HG03060 (cell line): ENCODE results near the gene PDE4D.
"Not testable (repeated sequence)": the region's sequence is repeated elsewhere in the genome, so short reads cannot be mapped to it uniquely, and the experiment has no call there.

Experiments
- ATAC-seq: cut with Tn5 transposase; IDR thresholded peaks from one replicate; pipeline ENCODE4 v1.9.1; 2021; ENCODE audit warnings: low read depth, moderate number of reproducible peaks; ENCODE audit not compliant: unreplicated experiment

Gene PDE4D

DNA sequence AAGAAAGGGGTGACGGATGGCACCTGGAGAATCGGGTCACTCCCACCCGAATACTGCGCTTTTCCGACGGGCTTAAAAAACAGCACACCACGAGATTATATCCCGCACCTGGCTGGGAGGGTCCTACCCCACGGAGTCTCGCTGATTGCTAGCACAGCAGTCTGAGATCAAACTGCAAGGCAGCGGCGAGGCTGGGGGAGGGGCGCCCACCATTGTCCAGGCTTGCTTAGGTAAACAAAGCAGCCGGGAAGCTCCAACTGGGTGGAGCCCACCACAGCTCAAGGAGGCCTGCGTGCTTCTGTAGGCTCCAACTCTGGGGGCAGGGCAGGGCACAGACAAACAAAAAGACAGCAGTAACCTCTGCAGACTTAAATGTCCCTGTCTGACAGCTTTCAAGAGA is 498.6 kb downstream of the PDE4D start:
- not testable (repeated sequence) for ATAC-seq

GRCh38 chr5:59393585-59394420 is 499.7 kb downstream of the PDE4D start:
- no peak for ATAC-seq

- no peak for ATAC-seq
Observed at GRCh38 chr5:59391576-59391975, 501.9 kb downstream of the PDE4D start.

DNA sequence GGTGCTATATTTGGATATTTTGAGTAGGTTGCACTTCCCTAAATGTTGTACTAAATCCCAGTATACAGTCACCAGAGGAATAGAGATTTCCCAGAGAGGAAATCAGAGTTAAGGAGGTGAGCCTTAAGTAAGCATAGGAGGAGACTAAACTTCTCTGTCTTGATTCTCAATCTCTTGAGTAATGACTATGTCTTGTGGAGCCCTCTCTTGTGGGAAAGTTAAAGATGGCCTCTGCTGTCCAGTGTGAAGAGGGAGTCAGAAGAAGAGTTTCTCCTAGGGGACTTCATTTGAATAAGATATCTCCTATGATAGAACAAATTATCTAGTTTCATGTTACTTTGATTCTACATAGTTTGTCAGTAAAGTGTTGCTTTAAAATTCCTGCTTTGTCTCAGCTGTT is 502.5 kb downstream of the PDE4D start:
- no peak for ATAC-seq

- no peak for ATAC-seq
Observed at GRCh38 chr5:59390074-59390659, 503.4 kb downstream of the PDE4D start.

GRCh38 chr5:59387127-59387526 is 506.4 kb downstream of the PDE4D start:
- no peak for ATAC-seq

DNA sequence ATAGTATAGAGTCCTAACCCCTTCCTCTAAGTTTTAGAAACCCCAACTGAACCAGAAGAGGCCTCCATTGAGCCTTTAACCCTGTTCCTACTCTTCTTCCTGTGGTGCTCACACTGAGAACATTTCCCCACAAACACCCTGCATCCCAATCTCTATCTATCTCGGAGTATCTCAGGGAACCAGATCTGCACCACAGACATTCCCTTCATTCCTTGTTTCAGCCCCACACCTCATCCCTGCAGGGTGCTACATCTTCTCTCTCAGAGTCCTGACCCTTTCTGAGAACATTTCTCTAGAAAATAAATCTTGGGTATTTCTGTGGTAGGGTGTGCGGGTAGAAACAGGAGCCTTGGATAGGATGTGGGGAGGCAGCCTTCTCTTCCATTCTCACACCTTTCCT is 507.8 kb downstream of the PDE4D start:
- no peak for ATAC-seq

- ATAC-seq: peak; percentile 98
Observed at GRCh38 chr5:59380350-59380951, 513.1 kb downstream of the PDE4D start.

GRCh38 chr5:59374036-59374435 is 519.5 kb downstream of the PDE4D start:
- not testable (repeated sequence) for ATAC-seq

DNA sequence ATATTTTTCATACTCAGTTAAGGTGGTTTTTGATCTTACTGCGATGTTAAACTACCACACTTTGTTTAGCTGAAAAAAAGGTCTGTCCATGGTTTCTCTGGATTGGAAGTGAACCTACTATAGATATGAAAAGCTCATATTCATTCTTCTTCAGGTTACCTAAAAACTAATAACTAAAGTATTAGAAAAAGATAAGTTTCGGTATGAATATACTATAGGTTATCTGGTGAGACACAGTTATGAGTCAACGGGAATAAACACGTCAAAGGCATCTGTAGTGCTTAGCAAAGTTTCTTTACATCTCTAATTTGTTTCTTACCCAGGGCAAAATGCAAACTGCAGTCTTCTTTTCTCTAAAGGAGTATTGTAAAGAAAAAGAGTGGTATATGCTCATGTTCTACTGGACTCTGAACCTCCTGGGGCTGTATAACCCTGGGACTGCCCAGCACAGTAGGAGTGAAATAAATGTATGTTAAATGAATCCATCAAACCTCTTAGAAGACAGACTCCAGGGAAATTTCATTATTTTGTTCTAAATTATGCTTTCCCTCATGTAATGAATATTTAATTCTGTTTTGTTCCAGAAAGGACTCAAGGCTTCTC is 521.9 kb downstream of the PDE4D start:
- no peak for ATAC-seq

DNA sequence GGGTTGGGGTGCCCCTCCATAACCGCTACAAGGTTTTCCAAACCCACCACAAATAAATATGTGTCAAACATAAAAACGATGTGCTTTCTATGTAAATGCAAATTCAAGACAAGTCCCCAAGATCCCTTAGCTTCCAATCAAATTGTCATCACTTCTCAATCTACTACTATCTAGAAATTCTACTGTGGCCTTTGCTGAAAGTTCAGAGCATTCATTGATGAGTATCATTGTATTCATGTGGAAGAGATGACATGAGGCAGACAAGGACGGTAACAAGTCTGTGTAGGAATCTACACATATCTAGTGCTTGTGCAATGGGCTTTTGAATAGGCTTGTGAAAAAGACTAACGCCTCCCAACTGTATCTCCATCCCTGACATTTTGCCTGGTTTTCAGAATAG is 524.6 kb downstream of the PDE4D start:
- no peak for ATAC-seq

DNA sequence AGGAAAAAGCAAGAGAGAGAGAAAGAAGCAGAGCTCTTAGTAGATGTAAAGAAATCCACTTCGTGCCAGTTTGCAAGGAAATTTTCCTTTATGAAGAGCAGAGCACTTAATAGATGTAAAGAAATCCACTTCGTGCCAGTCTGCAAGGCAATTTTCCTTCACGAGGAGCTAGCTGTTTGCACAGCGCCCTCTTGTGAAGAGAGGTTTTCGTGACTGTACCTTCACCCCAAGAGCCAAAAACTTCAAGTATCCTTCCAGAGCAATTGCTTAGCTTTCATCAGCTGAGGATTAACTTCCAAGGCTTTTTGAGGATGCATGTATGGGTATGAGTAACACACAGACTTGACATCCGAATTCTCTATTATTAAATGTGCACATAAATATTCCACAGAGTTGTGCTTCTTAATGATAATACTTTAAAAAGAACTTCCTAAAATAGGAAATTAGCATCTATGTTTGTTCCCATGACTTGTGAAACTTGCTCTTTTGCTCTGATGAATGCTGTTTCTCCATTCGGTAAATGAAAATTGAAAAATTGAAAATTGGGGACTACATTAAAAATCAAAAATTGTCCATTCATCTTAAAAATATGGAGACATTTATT is 525.6 kb downstream of the PDE4D start:
- ATAC-seq: no peak

GRCh38 chr5:59366784-59367183 is 526.7 kb downstream of the PDE4D start:
- ATAC-seq: no peak

DNA sequence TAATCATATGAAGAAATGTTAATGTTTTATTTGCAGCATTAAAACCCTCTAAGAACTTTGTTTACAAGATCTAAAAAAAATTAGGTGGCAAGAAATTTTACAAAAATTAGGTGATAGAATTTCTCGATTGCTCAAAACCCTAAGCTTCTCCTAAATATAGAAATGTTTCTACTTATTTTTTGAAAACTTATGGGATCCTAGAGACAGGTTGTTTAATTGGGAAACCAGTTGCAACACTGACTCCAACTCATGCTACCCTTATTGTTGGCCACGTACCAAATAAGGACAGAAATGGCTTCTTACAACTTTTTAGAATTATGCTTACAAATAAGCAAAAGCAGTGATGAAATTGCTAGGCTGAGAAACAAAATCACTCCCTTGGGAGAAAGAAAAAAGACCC is 531.1 kb downstream of the PDE4D start:
- ATAC-seq: no peak

DNA sequence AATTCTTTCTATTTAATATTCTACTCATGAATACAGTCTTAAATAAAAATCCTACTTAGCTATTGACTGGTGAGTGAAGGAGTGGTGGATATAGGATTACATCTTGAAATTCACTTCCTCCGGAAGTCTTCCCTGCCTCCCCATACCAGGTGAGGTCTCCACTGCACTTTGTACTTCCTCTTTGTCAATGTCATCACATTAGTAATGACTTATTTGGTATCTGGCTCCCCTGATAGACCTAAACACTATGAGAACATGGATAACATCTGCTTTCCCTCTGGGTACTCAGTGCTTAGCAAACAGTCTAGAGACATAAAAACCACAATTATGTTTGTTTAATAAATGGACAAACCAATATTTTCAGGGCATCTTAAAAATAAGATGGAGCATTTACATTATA is 532.1 kb downstream of the PDE4D start:
- ATAC-seq: no peak

DNA sequence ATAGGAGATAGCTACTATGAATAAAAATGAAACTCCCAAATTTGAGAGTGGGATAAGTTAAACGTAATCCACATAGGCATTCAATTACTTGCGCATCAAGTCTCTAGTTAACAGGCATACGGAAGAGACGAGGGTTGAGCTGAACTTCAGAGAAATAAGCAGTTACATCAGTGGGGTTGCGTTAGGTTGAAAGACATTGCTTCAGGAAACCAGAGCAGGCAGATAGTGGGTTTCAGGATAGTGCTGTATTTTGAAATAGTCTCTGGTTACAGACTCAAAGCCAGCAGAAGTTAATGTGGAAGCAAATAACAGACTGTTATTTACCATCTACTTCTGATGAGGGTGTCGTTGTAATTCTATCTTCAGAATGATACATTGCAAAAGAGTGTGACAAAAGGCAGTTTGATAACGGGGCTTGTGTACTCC is 533.4 kb downstream of the PDE4D start:
- ATAC-seq: no peak

DNA sequence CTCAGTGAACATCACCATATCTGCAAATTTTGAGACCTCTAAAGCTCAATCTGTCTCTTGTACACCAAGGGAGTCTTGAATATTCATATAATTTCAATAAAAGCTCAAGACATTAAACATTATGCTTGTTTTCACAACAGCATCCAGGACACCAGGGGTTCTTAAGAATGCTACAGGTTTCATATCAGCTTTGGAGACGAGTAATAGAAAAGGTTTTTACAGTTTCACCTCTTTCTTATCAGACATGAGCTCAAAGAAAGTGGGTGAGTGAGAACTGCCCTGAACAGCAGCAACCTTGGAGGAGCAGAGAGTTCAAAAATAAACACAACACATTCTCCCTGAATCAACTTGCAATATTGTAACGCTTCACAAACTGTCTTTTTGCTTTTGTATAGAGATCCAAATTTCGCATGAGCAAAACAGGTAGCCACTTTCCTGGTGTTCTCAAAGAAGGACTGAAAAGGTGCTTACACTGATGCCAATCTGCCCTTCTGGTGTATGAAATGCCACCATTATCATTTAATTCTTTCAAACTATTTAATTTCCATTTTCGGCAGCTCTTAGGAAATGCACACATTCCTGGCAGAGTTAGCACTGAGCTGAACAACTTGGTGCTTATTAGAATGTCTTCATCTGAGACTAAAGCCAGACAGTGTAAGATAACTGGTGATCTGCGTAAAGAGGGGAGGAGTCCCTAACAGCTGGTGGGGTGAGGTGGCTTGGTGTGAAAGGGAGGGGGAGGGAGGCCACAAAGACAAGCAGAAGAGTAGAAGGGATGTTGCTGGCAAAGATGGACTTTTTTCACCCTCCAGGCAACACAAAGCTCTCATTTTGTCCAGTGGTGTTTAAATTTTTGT is 535.3 kb downstream of the PDE4D start:
- no peak for ATAC-seq

DNA sequence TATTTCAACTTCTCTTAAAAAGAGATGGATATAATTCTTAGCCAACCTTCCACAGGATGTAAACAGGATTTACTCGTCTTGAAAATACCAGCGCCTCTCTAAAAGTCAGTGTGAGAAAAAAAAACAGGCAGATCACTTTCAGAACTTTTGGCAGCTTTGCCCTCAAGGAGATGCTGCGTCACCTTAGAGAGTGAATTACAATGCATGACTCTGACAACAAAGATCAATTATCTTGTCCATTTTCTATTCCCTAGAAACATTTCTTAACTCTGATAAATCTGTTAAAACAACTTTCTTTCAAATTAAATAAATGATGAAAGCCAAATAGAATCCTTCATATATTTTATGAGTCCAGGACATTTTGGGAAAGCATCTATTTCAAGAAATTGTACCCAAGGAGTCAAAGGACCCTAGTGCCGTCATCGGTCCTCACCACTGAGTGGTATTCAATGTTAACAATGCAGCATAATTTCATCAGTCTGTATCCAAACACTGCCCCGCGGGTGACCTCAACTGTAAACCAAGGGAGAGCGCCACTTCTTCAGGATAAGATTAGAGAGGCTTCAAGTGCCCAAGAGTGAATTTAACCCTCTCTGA is 536.0 kb downstream of the PDE4D start:
- ATAC-seq: no peak

DNA sequence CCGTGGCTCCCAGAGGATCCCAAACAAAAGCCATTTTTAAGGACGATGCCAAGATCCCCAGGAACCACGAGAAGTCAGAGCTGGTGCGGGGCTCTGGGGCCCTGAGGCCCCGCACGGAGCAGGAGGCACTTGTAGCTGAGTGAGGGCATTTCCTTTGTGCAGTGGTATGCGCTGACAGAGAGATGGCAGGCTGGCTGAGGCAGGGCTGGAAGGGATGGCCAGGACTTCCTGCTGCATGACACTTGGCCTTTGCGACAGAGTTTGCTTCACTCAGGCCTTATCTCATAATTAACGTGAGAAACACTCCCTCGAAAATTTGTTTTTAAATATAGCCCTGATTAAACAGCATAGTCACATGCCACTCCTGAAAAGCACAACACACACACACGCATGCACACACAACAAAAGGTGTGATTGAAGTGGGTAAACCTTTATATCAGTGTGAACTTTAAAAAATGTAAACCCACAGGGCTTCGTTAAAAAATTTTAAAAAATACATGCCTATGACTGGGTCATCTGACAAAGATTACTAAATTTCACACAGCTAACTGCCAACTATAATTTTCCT is 536.6 kb downstream of the PDE4D start:
- ATAC-seq: no peak
